ENCODE results near the gene ELAVL4. TPM values are rescaled to one million over a fixed set of nuclear protein-coding genes. Genes with fewer than 3 reads are reported as not detected.
A peak's percentile ranks its signal among the peaks of the same experiment; 100 is the strongest.

ELAVL4 gene
- total RNA-seq (2014; rRNA removed; shearing (Covaris generic)) = 0.05 and 0.16 TPM in 2 replicates
- 0.08 and 0.25 TPM in 2 replicates for polyA plus RNA-seq (2015; cell fraction: cytosol; rRNA removed)
- polyA plus RNA-seq (2015; cell fraction: nucleus; rRNA removed) = 0.16 and 0.19 TPM in 2 replicates

DNA sequence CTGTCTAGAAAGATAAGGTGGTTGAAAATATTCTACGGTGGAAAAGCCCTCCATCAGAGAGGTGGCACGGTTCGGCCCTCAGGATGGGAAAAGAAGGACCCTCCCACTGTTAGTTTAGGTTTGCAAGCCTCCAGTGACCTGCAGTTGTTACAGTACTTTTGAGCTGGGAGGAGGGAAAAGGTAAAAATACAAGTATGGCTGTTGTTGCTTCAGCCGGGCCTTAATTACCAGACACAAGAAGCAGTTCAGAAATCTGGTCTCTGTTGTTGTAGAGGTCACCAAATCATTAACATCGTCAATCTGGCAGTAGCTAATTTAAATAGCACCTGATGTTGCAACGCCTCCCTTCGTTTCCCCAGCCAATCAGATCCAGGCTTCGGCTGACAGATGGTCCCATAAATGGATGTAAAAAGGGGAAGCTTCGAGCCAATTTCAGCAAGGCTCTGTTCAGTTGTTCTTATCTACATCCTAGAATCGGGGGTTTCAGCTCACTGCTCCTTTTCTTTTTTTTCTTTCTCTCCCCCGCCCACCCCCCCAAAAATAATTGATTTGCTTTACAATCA lies at the start of gene ELAVL4:
ELAVL4 (plus strand) TSS at position 424 of the 563 bp plus-strand sequence. CDS start 270 bp downstream, outside the sequence.
- in situ Hi-C loops (cut with HindIII; ENCODE audit: low pct_unique_long_range_greater_than_20kb, low sequenced_read_pairs) = no loop called here
- no peak for DNase-seq (ENCODE audit: low read depth, low spot score)

DNA sequence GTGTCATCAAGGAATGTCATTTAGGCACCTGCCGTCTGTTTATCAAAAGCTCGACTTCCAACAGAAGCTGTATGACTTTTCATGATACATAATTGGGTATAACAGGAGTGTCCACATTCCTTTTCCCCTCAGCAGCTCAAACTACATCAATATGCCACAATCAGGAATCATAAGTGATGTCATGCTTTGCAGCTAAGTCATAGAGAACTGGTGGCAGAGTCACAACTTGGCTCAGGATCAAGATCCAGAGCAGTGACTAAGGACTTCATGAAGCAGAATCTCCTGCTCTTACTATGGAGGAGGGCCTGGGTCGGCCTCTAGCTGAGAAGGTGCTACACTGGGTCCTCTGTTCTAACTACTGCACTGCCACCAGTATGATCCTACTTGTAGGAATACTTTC lies 48.4 kb upstream of the ELAVL4 start:
- no peak for DNase-seq (ENCODE audit: low read depth, low spot score)
- in situ Hi-C loops (cut with HindIII; ENCODE audit: low pct_unique_long_range_greater_than_20kb, low sequenced_read_pairs) = no loop called here

DNA sequence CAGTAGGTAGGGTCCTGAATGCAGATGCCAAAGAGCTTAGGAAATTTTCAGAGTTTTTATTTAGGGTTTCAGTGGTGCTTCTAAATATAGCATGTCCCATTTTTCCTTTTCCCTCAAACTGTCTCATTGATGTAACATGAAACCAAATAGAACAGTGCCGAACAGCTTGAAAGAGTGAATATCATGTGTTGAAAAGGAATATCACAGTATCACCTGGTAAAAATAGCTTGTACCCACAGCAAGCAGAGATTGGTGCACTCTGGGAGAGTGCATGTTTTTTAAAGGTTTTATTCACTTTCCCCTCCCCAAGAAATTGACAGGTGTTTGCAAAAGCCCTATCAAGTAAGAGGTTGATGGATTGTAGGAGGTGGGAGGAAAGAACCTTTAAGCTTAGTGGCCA lies 41.9 kb upstream of the ELAVL4 start:
- in situ Hi-C loops (cut with HindIII; ENCODE audit: low pct_unique_long_range_greater_than_20kb, low sequenced_read_pairs) = no loop called here
- DNase-seq (ENCODE audit: low read depth, low spot score) = no peak

DNA sequence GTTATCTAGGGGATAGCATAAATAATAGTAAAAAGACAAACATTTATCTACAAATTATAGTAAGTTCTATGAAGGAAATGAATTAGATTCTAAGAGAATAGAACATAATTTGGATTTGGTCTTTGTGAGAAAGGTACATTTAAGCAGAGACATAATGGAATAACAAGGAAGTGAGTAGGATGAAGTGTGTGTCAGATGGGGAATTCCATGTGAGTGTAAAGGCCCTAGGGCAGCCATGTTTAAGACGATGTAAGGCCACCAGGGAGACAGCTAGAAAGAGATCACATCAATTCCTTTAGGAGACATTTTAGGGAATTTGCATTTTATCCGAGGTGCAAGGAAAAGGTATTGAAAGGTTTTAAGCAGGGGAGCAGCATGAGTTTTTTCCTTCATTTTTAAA lies 33.8 kb upstream of the ELAVL4 start:
- in situ Hi-C loops (cut with HindIII; ENCODE audit: low pct_unique_long_range_greater_than_20kb, low sequenced_read_pairs) = no loop called here
- DNase-seq (ENCODE audit: low read depth, low spot score) = no peak

DNA sequence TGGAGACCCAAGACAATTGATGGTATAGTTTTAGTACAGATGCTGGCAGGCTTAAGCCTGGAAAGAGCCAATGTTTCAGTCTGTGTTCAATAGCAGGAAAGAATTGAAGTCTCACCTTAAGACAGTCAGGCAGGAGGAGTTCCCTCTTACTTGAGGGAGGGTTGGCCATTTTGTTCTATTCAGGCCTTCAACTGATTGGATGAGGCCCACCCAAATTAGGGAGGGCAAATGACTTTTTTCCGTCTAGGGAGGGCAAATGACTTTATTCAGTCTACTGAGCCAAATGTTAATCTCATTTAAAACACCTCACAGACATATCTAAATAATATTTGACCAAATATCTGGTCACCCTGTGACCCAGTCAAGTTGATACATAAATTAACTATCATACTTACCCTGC lies 31.4 kb upstream of the ELAVL4 start:
- in situ Hi-C loops (cut with HindIII; ENCODE audit: low pct_unique_long_range_greater_than_20kb, low sequenced_read_pairs) = no loop called here
- no peak for DNase-seq (ENCODE audit: low read depth, low spot score)

DNA sequence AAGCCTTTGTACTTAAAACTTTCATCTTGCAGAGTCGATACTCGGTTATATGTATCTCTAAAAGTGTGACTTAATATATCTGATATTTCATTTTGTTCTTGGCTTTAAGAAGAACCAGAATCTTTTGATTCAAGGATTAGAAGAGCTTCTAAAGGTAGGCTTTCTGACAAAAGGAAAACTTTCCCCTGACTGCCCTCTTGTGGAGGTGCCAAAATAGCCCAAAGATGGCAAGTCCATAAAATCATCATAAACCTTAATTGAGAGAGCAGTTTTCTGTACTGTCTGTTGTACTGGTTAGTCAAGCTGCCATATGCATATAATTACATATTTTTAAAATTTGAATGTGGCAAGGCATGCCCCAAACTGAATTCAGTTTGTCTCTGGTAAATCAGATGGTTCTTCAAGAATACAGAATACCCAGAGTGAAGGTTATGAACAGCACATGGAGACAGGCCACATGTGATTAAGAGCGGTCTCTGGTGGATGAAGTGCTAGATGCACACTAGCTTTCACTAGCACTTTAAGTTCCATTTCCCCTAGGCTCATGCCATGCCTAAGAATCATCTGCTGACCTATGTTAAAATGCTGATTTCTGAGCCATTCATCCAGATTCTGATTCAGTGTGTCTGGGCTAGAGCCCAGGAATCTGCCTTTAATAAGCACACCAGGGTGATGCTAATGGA lies 27.7 kb upstream of the ELAVL4 start:
- peak; percentile 57 for DNase-seq (ENCODE audit: low read depth, low spot score)

DNA sequence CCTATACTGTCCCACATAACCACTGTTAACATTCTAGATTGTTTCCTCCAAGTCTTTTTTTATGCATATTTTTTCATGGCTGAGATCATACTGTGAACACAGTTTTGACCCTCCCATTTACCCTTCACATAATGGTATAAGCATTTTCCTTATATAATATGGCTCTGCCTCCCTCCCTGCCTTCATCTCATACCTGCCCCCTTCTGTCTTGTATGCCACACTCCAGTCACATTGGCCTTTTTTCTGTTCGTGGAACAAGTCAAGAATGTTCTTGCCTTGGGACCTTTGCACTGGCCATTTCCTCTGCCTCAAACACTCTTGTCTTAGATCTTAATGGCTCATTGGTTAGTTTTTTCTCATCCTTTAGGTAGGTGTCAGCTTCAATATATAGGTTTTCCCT lies 24.3 kb upstream of the ELAVL4 start:
- no peak for DNase-seq (ENCODE audit: low read depth, low spot score)
- in situ Hi-C loops (cut with HindIII; ENCODE audit: low pct_unique_long_range_greater_than_20kb, low sequenced_read_pairs) = no loop called here

More for the DNA sequence above, 27.7 kb upstream of the ELAVL4 start:
- in situ Hi-C loops (cut with HindIII; ENCODE audit: low pct_unique_long_range_greater_than_20kb, low sequenced_read_pairs) = no loop called here

DNA sequence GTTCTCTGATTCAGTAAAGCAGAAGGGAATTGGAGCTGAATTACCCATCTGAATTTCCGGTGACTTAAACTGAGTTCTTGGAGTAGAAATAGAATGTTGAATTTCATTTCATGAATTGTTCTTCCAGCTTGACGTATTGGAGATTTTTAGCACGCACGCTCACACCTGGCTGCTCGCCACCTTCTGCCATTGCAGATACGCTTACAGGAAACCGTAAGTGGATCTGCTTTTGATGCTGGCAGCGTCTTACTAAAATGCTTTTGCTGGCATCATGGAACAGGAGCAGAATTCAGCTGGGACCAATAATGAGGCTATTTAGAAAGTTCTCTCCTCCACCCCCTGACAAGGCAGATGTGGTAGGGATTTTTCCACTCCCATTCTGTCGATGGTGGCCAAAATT lies 17.7 kb upstream of the ELAVL4 start:
- in situ Hi-C loops (cut with HindIII; ENCODE audit: low pct_unique_long_range_greater_than_20kb, low sequenced_read_pairs) = no loop called here
- DNase-seq (ENCODE audit: low read depth, low spot score) = no peak

DNA sequence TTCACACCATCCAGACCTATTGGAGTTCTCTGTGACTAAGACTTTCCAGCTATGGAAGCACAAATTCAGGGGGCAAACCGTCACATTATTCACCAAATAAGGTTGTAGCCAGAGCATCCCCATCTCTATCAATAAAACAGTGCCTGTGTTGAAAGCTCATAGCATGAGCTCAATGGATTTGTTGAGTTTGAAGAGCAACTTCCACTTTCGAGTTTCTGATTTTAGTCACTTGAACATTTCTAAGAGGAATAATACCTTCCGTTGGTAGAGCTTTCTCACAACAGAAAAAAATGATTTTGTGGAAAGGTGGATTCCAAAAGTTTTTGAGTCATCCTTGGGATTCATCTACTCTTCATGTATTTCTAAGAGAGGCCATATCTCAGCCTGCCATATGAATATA lies 13.0 kb upstream of the ELAVL4 start:
- in situ Hi-C loops (cut with HindIII; ENCODE audit: low pct_unique_long_range_greater_than_20kb, low sequenced_read_pairs) = no loop called here
- DNase-seq (ENCODE audit: low read depth, low spot score) = no peak

DNA sequence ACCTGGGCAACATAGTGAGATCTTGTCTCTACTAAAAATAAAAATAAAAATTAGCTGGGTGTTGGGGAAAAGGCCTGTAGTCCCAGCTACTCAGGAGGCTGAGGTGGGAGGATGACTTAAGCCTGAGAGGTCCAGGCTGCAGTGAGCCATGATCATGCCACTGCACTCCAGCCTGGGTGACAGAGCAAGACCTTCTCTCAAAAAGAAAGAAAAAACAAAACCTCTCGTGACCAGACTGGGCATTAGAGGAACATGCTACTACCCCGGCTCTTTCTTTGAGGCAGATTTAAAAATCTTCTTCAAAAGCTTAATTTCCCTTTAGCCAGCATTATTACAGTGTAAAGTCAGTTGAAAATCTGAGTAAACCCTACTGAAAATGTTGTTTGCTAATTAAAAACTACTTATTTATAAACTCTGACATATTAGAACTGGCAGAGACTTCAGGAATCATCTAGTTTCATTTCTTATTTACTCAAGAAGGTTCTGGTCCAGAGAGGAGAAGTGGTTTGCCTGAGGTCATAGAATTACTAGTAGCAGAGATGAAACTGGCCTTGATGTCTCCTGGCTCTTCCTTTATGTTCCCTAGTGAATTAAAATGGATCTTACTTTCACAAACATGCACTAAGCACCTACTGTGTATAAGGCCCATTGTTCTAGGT lies 11.6 kb upstream of the ELAVL4 start:
- DNase-seq (ENCODE audit: low read depth, low spot score) = no peak
- in situ Hi-C loops (cut with HindIII; ENCODE audit: low pct_unique_long_range_greater_than_20kb, low sequenced_read_pairs) = no loop called here

DNA sequence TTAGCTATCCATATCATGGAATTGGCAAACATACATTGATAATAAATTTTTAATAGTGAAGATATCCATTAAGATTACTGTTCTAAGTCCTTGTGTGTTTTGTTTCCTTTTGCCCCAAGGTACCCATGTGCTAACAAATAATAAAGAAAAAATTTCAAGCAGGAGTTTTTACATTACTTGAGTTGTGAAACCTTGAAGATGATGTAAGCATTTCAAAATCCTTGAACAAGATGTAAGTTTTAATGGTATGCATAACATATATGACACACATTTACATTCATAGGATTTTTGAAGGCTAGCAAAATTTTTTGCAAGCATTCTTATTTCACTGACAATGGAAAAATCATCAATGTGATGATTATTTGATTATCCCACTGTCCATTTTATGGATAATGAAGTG lies 10.9 kb upstream of the ELAVL4 start:
- in situ Hi-C loops (cut with HindIII; ENCODE audit: low pct_unique_long_range_greater_than_20kb, low sequenced_read_pairs) = no loop called here
- no peak for DNase-seq (ENCODE audit: low read depth, low spot score)

DNA sequence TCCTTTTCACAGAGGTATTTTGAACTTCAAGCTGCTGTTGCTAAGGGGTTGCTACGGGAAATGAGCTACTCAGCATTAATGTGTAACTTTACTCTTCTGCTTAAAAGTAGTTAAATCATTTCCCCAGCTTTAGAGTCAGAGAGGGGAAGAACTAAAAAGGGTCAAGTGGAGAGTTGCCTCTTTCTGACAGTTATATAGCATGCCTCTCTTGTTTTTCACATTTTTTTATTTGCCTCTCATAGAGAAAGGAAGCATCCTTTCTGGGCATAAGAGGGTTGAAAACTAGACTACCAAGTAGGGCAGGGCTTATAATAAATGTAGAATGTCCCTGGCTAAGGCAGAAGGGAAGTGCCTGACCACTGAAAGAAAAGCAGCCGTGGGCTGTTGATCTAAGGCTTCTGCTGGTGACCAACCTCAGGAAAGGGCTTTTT lies 10.1 kb upstream of the ELAVL4 start:
- in situ Hi-C loops (cut with HindIII; ENCODE audit: low pct_unique_long_range_greater_than_20kb, low sequenced_read_pairs) = no loop called here
- no peak for DNase-seq (ENCODE audit: low read depth, low spot score)

DNA sequence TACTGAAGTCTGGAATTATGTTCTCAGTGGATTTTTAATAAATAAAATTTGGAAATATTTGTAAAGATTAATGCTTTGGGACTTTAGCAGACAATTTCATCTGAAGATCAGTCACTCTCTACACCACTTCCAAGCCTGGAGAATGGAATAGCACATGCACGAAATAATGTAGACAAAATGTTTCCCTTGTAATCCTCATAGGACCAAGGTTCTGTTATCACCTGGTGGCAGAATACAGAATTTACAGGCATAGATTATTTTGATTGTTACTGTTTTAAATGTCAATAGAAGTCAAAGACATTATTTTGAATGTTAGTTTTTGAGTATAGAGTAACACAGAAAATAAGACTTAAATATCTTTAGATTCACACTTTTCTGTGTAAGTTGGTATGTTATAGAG lies 9.1 kb upstream of the ELAVL4 start:
- in situ Hi-C loops (cut with HindIII; ENCODE audit: low pct_unique_long_range_greater_than_20kb, low sequenced_read_pairs) = no loop called here
- DNase-seq (ENCODE audit: low read depth, low spot score) = no peak

DNA sequence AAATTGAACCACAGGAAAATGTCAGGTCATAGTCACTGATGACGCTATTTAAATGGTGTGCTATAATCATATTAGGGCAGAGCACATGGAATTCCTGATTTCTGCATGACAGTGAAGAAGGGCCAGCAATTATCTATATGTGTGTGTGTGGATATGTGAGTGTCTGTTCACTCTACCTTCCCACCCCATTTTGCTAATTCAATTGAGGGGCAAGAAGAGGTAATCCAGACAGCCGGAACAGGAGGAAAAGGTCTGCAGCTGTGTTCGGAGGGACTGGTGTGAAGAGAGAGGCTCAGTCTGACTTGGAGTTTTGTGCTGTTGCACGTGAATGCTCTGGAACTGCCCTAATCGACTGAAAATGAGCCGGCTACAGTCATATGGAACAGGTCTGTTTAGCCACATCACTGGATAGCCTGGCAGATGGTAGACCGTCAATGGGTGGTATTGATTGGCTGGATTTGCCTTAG lies 5.1 kb upstream of the ELAVL4 start:
- peak; percentile 70 for DNase-seq (ENCODE audit: low read depth, low spot score)
- in situ Hi-C loops (cut with HindIII; ENCODE audit: low pct_unique_long_range_greater_than_20kb, low sequenced_read_pairs) = no loop called here

DNA sequence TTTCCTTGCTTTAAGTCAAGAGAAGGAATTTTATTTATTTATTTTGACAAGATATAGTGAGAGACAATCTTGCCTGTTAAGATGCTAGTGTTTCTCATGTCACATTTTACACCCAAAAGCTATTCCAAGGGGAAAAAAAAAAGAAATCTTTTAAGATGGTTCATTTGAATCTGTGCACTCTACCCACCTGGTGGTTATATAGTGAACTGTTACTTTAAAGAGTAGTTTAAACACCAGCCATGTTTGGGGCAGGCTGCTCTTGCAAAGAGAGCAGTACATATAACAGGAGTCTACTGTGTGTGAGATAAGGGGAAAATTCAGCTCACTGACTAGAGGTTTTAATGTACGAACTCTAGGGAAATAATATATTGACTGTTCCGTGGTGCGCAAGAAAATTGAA lies 3.3 kb upstream of the ELAVL4 start:
- in situ Hi-C loops (cut with HindIII; ENCODE audit: low pct_unique_long_range_greater_than_20kb, low sequenced_read_pairs) = no loop called here
- peak; percentile 37 for DNase-seq (ENCODE audit: low read depth, low spot score)

DNA sequence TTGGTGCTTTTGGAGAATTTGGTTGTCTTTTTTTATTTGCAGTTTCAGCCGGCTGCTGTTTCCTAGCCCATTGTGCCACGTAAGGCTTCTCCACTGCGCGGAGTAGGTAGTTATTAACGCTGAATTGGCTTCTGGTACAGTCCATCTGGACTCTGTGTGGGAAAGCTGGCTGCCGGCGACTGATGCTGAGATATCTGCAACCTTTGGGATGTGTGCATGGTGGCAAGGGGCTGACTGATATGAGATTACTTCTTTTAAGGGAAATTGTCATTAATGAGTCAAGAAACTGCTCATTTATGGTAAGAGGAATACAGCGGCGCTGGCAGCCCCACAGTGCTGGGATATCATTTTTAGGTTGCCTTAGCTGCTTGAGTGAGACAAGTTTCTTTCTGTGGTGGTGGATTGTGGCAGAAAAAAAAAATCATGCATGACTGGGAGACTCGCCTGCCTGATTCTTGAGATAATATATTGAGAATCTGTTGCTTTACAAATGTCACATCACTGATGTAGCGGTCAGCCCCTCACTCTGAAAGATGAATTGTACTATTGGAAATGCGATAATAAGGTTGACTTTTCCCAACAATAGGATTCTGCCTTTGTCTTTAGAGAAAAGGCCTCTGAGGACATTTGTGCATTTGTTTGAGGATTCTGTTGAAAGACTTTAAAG lies 2.5 kb upstream of the ELAVL4 start:
- in situ Hi-C loops (cut with HindIII; ENCODE audit: low pct_unique_long_range_greater_than_20kb, low sequenced_read_pairs) = no loop called here
- no peak for DNase-seq (ENCODE audit: low read depth, low spot score)

DNA sequence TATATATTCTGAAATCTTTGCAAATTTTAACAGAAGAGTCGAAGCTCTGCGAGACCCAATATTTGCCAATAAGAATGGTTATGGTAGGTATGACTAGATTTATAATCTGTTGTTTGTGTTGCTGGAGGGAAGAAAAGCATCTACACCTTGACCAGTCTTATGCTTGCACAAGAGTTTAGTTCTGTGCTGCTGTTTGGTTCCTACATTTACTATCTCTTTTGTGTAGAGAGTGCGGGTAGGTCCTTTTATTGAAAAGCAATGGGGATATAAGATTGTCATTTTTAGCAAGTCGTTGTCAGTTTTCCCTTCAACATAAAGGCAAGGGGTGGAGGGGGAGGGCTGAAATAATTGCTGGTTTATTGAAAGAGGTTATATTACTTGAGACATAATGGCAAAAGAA lies 396 bp downstream of the ELAVL4 start:
- in situ Hi-C loops (cut with HindIII; ENCODE audit: low pct_unique_long_range_greater_than_20kb, low sequenced_read_pairs) = no loop called here
- DNase-seq (ENCODE audit: low read depth, low spot score) = no peak

DNA sequence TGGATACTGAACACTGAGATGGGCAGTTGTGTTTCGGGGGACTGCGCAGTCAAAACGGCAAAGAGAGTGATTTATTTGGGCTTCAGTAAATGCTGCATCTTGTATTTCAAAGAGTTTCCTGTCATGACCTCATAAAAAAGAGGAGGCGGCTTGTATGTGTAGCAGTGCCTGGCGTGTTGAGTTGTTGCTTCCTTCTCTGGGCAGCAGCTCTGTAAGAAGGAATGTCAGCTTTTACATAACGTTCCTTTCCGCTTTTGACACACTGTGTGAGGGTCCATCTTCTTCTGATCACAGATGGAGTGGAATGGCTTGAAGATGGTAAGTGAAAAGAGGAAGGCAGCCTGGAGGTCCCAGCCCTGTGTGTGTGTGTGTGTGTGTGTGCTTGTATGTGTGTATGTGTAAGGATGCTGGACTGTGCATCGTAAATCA lies 941 bp downstream of the ELAVL4 start:
- no peak for DNase-seq (ENCODE audit: low read depth, low spot score)
- in situ Hi-C loops (cut with HindIII; ENCODE audit: low pct_unique_long_range_greater_than_20kb, low sequenced_read_pairs) = no loop called here

Data from SK-MEL-5 (cell line).